Neural progenitor cell (in vitro differentiated cells): ENCODE data around the gene ZNF556.

Source experiments
- CTCF ChIP-seq: fragments of 200-600 bp; sonication (generic); IDR thresholded peaks from 2 replicates; pipeline ENCODE4 v1.5.1; 2017; ENCODE audit warnings: antibody characterized with exemption, mild to moderate bottlenecking
- EZH2 ChIP-seq: fragments of 200-600 bp; sonication (generic); IDR thresholded peaks from 2 replicates; pipeline ENCODE4 v1.6.1; 2017; ENCODE audit warnings: antibody characterized with exemption, mild to moderate bottlenecking, moderate library complexity
- EZH2phosphoT487 ChIP-seq: fragments of 200-600 bp; sonication (generic); IDR thresholded peaks from 2 replicates; pipeline ENCODE4 v1.6.1; 2017; ENCODE audit warnings: antibody characterized with exemption

- TF ChIP-seq EZH2 (no peak), CTCF (no peak), EZH2phosphoT487 (no peak)
Observed at GRCh38 chr19:2900296-2901252, 33.4 kb downstream of the ZNF556 start, which contains the start of gene ZNF57.
